ENCODE results near the gene SIRPA.

Gene SIRPA

GRCh38 chr20:1950836-1951235, 55.6 kb downstream of the SIRPA start:
- DNase-seq (ENCODE audit: low read depth in 3 of 3): no peak

DNA sequence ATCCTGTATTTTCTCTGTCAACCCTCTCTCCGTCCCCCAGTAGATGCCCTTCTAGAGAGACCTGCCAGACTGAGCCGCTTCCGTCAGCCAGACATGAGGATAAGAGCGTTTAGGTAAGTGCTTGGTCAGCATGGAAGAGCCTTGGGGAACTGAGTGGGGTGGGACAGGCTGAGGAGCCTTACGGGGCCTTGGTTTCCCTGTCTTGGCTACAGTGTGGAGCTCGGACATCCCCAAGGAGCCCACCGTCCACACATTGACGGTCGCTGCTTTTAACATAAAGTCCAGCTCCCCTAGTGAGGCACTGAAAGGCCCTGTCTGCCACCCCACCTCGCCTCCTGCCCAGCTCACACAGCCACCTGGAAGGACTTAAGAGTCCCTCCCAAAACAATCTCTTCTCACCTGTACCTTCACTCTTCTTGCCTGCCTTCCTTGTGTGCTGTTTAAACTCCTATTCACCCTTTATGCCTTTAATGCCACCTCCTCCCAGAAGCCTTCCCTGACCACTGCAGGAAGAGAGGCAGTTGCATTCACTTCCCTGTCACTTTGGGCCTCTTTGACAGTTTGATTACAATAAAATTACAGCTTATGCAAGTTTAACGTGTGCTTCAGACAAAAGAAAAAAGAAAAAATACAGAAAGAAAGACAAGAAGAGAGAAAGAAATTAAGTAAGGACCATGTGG, 56.4 kb downstream of the SIRPA start:
- DNase-seq (ENCODE audit: low read depth in 3 of 3): no peak

DNA sequence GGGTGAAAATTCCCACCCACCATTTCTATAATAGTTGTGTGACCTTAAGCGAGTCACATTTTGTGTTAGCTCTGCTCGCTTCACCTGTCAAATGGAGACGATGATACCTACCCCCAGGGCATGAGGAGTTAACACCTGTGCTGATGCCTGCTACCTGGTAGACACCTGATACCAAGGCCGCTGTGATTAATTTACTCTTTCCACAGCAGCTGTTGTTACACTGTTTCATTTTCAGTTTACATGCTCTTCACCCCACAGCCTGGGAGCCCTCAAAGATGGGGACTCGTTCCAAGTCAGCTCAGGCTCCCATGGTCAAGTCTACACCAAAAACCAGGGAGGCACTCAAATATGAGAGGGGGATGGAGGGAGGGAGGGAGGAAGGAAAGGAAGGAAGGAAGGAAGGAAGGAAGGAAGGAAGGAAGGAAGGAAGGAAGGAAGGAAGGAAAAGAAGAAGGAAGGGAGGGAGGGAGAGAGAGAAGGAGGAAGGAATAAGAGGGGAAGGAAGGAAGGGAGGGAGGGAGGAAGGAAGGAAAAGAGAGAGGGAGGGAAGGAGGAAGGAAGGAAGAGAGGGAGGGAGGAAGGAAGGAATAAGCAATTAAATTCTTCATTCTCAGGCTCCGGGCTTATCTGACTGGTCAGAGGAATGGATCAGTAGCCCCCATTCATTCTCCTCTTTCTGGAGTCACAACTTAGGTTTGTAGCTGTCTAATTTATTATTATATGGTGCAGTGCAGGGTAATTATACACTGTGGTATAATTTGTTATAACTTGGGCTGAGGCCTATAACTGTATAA, 57.7 kb downstream of the SIRPA start:
- no peak for DNase-seq (ENCODE audit: low read depth in 3 of 3)

DNA sequence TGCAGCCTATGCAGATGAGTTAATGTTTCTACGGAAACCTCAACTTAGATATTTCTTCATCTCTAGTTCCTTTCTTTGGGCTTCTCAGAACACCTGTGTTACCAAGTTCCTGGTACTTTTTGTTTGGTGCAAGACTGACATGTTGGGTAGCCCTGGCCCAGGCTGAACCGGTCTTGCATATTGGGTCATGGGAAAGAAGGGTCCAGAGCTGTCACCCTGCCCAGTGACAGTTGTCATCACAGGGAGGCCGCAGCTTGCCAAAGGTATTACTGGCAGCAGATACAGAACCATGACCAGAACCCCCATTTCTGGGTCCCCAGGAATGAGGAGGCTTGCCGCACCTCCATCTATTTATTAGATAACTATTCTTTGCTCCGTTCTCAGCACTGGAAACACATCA, 58.4 kb downstream of the SIRPA start:
- no peak for DNase-seq (ENCODE audit: low read depth in 3 of 3)

- DNase-seq (ENCODE audit: low read depth in 3 of 3): no peak
Measured at GRCh38 chr20:1955217-1955616, 60.0 kb downstream of the SIRPA start.

DNA sequence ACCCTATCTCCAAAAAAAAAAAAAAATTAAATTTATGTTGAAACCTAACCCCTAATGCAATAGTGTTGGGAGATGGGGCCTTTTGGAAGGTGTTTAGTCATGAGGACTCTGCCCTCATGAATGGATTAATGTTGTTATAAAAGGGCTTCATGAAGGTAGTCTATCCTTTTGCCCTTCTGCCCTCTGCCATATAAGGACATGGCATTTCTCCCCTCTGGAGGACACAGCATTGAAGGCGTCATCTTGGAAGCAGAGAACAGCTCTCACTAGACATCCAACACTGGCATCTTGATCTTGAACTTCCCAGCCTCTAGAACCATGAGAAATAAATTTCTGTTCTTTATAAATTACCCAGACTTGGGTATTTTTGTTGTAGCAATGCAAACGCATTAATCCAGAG, 63.2 kb downstream of the SIRPA start:
- no peak for DNase-seq (ENCODE audit: low read depth in 3 of 3)

- DNase-seq (ENCODE audit: low read depth in 3 of 3): no peak
Measured at GRCh38 chr20:1959156-1959555, 63.9 kb downstream of the SIRPA start.

DNA sequence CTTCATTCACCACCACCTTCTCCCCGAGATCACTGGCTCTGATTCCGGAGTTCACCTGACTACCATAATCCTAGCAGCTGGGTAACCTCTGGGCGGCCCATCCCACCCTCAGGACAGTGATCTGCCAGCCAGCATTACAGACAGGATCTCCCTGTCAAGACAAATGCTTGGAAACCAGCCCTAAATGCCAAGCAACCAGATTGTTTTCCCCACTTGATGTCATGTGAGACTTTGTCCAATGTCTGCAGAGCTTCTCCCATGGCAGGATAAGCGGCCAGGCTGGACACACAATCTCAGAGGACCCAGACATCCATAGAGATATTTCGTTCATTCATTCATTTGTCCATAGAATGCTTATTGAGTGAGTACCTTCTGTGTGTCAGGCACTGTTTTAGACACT, 66.2 kb downstream of the SIRPA start:
- no peak for DNase-seq (ENCODE audit: low read depth in 3 of 3)

DNA sequence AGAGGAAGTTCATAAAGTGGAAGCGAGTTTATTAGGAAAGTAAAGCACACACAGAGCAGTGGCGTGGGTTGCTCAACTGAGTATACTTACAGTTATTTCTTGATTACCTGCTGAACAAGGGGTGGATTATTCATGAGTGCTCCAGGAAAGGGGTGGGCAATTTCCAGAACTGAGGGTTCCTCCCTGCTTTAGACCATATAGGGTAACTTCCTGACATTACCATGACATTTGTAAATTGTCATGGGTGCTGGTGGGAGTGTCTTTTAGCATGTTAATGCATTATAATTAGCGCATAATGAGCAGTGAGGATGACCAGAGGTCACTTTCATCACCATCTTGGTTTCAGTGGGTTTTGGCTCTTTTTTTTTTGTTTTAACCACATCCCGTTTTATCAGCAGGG, 68.9 kb downstream of the SIRPA start:
- DNase-seq (ENCODE audit: low read depth in 3 of 3): no peak

DNA sequence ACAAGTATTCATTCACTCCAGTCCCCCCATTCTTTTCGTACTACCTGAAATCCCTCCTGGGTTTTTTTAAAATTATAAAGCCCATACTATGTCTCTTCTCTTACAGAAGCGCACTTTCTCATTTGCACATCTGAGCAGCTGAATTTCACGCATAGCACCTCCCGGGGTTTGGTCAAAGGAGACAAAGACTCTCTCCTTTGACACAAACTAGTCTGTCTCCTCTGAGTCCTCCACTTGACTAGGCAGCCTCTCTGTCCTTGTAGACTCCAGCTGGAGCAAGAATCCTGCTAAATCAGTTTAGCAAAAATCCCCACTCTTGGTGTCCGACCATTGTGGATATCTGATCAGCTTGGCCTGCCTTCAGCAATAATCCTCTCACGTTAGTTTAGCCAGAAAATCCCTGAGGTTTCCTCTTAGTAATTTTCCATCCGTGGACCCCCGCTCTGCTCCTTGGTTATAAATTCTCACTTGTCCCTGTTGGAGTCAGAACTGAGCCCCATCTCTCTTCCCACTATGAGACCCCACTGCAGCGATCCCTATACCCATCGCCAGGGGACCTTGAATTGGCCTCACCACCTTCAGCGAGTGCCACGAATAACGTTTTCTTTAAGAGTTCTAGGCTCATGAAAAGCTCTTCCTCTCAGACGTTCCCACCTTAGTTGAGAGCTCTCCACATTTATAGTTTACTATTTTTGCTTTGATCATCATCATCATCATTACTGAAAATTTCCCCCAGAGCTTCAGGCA, 69.6 kb downstream of the SIRPA start:
- no peak for DNase-seq (ENCODE audit: low read depth in 3 of 3)

DNA sequence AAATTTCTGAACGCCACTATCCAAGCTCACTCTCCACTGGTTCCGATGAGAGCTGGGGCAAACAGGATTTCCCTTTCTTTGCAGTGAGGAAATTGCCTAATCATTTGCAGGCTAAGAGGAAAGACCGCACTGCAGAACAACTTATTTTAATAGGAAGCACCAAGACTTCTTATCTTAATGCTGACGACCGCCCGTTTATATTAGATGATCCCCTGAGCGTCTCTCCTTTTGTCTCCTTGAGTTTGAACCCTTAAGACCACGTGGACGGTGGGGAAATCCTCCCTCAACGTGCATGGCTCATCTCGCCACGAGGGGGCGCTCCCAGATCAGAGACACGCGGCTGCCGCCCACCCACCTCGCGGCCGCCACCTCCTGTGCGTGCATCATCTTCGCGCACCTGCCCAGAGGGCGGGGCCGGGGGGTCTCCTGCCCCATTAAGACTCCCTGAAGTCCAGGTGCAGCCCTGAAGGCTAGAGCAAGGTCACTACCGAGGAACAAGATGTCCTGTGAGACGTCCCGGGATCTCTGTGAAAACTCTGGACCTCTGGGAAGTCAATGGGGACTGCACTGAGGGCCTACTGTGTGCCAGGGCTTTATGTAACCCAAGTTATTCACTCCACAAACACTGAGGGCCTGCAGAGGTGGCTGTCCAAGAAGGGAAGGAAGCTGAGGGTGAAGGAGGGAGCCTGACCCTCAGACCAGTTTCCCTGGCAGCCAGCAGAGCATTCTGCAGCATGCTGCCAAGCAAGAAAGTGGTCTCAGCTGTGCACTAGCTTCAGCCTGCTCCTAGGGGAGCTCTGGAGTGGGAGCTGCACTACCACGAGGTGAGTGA, 70.5 kb downstream of the SIRPA start:
- DNase-seq (ENCODE audit: low read depth in 3 of 3): peak; percentile 69 to 88 (median 74)

- DNase-seq (ENCODE audit: low read depth in 3 of 3): no peak
Measured at GRCh38 chr20:1968964-1969363, 73.8 kb downstream of the SIRPA start.

- no peak for DNase-seq (ENCODE audit: low read depth in 3 of 3)
Measured at GRCh38 chr20:1971893-1972586, 76.8 kb downstream of the SIRPA start.

DNA sequence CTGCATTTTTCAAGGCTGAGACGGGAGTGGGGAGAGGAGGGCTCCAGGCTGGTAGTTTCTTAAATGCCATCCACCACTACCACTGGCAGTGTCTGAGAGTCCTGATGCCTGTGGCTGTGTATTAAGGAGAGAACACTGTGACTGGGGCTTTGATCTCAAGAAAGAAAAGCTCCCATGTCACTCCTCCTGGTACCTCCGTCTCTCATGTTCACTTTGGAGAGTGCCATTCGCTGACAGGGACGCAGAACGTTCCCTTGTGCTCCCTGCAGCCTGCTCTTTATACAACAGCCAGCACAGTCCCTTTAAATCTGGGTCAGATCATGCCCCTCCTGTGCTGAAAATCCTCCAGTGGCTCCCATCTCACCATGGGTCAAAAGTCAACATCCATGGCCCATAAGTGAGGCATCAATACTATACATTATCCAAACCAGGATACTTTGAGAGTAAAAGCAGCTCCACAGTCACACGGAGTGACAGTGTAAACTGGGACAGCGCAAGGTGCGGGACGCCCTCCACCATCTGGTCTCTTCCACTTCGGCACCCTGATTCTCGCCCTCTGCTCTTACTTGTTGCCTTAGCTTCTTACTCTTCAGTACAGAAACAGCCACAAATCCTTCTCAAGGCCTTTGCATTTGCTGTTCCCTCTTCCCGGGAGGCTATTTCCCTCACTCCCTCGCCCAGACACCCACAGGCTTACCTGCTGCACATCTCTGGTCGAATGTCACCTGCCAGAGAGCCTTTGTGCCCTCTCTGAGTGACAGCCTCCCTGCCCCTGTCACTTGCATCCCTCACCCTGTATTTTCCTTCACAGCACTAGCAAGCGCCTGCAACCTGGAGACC, 78.6 kb downstream of the SIRPA start:
- no peak for DNase-seq (ENCODE audit: low read depth in 3 of 3)

GRCh38 chr20:1975291-1975690, 80.1 kb downstream of the SIRPA start:
- no peak for DNase-seq (ENCODE audit: low read depth in 3 of 3)

- no peak for DNase-seq (ENCODE audit: low read depth in 3 of 3)
Measured at GRCh38 chr20:1979106-1979778, 84.0 kb downstream of the SIRPA start.

GRCh38 chr20:1982686-1983085, 87.5 kb downstream of the SIRPA start:
- DNase-seq (ENCODE audit: low read depth in 3 of 3): no peak

DNA sequence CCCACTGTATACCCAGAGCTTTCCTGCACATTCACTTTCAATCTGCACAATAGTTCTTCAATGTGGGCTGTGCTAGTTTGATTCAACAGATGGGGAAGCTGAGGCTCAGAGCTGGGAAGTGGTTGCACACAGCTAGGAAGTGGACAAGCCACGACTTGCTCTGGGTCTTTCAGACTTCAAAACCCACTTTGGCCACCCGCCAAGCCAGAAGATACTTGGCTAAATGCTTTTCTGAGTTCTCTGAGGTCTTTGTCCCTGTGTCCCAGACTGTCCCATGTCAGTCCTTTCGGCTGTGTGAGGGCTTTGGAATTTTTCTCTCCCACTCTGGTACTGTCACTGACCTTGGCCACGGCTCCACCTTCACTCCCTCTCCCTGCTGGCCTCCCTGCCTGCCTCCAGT, 88.1 kb downstream of the SIRPA start:
- DNase-seq (ENCODE audit: low read depth in 3 of 3): no peak

GRCh38 chr20:1987826-1988225, 92.6 kb downstream of the SIRPA start:
- DNase-seq (ENCODE audit: low read depth in 3 of 3): no peak
